Esophagus muscularis mucosa (tissue), 4 donors: Measurements from ENCODE around the gene LMO3.

ENCODE experiments used
- CTCF ChIP-seq, 3 experiments: fragments of 200-600 bp in 2 of 3; fragments of 450-650 bp in 1 of 3; sonication (generic) in 2 of 3; IDR thresholded peaks; one replicate each; pipeline ENCODE4 v1.5.1; 2017 to 2019; ENCODE audit warnings: antibody characterized with exemption in 3 of 3, mild to moderate bottlenecking in 2 of 3, moderate library complexity in 1 of 3
- EP300 ChIP-seq: sonication (generic); formaldehyde crosslinking; IDR thresholded peaks from one replicate; pipeline ENCODE4 v1.6.1; 2017; ENCODE audit warnings: antibody characterized with exemption
- POLR2A ChIP-seq: fragments of 450-650 bp; IDR thresholded peaks from one replicate; pipeline ENCODE4 v1.6.1; 2017; ENCODE audit warnings: antibody characterized with exemption, moderate library complexity, mild to moderate bottlenecking, low read depth
- POLR2AphosphoS5 ChIP-seq, 2 donors: sonication (generic); formaldehyde crosslinking; IDR thresholded peaks; one replicate each; pipeline ENCODE4 v1.6.1; 2017; ENCODE audit warnings: antibody characterized with exemption in 2 of 2

- TF ChIP-seq CTCF (IDR thresholded peaks at IDR 0.05), result no peak
- TF ChIP-seq EP300, result no peak
- no peak for TF ChIP-seq POLR2A
- TF ChIP-seq POLR2AphosphoS5 (IDR thresholded peaks at IDR 0.05), result no peak
Measured at GRCh38 chr12:16531621-16532020, 74.3 kb downstream of the LMO3 start.
